ENCODE results near the gene GPR132.

Gene GPR132

DNA sequence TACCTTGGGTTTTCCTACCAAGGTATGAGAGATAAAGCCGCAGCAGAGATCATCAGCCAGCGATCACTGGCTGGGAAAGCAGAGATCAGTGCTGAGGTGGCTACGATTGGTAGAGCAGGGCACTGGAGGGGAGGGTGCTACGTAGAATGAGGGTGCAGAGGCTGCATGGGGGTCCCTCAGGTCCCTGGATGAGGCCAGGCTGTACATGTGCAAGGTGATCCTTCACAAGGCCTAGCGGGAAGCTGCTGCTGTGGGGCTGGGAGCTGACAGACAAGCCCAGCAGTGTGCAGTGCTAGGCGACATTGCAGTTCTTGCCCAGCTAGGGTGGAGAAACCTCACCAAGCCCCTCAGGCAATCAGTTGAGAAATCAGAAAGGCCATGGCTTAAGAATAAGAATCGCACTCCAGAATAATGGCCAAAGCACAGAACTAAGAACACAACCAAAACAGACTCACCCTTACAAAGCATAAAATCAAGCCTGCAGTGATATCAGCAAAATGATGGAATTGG is 37.2 kb upstream of the GPR132 start:
- TF ChIP-seq CTCF (IDR thresholded peaks at IDR 0.05; ENCODE audit: borderline replicate concordance, control extremely low read depth, extremely low read depth, insufficient read depth, missing control alignments): no peak
- in situ Hi-C loops (cut with MboI; ENCODE audit: low sequenced_read_pairs, unreplicated experiment): no loop called here
- no peak for DNase-seq (ENCODE audit: low spot score)

DNA sequence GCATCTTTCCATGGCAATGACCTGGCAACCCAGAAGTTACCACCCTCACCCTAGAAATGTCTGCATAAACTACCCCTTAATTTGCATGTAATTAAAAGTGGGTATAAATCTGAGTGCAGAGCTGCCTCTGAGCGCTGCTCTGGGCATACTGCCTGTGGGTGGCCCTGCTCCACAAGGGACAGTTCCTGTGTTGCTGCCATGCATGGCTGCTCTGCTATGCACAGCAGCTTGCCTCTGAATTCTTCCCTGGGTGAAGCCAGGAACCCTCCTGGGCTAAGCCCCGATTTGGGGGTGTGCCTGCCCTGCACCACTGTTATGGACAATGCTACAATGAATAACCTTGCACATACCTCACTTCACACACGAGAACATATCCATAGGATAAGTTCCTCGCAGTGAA is 35.7 kb upstream of the GPR132 start:
- TF ChIP-seq CTCF (IDR thresholded peaks at IDR 0.05; ENCODE audit: borderline replicate concordance, control extremely low read depth, extremely low read depth, insufficient read depth, missing control alignments): no peak
- DNase-seq (ENCODE audit: low spot score): no peak
- in situ Hi-C loops (cut with MboI; ENCODE audit: low sequenced_read_pairs, unreplicated experiment): no loop called here

DNA sequence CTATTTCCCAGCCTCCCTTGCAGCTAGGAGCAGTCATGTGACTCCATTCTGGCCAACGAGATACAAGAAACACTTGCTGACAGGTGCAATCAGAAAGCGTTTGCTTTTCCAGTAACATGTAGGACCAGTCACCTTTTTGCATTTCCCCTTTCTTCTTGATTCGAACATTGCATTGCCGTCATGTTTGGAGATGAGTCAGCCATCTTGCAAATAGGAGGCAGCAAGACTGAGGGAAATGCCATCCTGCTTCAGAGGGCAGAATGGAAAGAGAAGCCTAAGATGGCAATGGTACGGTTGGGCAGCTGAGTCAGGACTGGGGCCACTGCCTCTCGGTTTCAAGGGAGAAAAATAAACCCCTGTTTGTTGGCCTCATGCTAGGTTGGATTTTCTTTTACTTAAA is 34.5 kb upstream of the GPR132 start:
- no peak for DNase-seq (ENCODE audit: low spot score)
- in situ Hi-C loops (cut with MboI; ENCODE audit: low sequenced_read_pairs, unreplicated experiment): no loop called here
- TF ChIP-seq CTCF (IDR thresholded peaks at IDR 0.05; ENCODE audit: borderline replicate concordance, control extremely low read depth, extremely low read depth, insufficient read depth, missing control alignments): no peak

DNA sequence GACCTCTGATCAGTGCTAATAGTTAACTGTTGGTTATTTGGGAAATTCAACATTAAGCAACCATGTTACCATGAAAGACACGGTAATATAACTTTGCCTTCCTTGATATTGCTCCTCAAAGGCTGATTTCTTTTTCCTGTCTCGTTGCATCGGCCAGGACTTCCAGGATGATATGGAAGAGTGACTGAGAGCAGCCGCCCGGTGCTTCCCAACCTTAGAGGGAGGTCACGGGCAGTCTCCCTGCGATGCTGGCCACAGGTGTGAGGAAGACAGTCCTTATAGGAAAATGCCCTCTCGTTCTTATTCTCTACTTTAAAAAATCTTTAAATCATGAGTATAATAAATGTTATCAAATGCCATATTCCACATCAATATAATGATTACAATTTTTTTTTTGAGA is 33.1 kb upstream of the GPR132 start:
- no peak for TF ChIP-seq CTCF (IDR thresholded peaks at IDR 0.05; ENCODE audit: borderline replicate concordance, control extremely low read depth, extremely low read depth, insufficient read depth, missing control alignments)
- in situ Hi-C loops (cut with MboI; ENCODE audit: low sequenced_read_pairs, unreplicated experiment): no loop called here
- DNase-seq (ENCODE audit: low spot score): no peak

DNA sequence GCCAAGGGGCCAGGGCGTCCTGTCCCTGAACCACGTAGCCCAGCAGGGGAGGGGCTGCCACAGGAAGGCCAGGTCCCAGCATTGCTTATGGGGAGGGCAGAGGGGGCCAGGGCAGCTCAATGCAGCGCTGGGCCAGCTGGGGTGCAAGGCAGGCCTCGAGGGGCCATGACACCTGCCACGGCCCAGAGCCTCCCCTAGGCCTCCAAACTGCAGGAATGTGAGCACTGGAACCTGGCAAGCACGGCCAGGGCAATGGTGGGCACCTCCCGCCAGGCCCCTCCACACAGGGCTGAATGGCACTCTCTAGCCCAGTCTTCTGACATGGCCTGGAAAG is 32.5 kb upstream of the GPR132 start:
- in situ Hi-C loops (cut with MboI; ENCODE audit: low sequenced_read_pairs, unreplicated experiment): no loop called here
- DNase-seq (ENCODE audit: low spot score): no peak
- TF ChIP-seq CTCF (IDR thresholded peaks at IDR 0.05; ENCODE audit: borderline replicate concordance, control extremely low read depth, extremely low read depth, insufficient read depth, missing control alignments): no peak

DNA sequence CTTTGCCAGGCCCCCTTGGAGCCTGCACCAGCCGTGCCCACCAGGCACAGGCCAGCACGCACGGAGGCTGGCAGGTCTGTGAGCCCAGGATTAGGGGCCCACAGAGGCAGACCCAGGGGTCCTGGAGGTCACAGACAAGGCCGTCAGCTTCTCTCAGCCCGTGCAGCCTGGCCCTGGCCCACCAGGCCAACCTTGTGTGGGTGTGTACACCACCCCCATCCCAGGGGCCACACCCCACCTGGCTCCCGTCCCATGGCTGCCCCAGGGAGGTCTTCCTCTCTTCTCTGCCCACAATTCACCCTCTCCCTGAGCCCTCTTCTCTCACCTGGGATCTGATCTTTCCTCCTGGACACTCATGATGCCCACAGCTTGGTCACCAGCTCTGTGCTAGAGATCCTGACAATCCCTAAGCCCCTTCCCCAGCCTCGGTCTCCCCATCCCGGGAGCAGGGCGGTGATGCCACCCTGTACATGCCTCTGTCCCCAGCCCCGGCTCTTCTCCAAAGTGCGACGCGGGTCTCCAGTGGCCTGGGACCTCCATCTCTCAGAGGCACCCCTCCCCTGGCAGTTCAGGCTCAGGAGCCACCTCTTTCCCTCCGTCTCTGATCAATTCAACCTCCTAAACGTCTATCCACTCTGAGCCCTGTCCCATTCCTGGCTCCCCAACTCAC is 31.1 kb upstream of the GPR132 start:
- TF ChIP-seq CTCF (IDR thresholded peaks at IDR 0.05; ENCODE audit: borderline replicate concordance, control extremely low read depth, extremely low read depth, insufficient read depth, missing control alignments): no peak
- DNase-seq (ENCODE audit: low spot score): no peak
- in situ Hi-C loops (cut with MboI; ENCODE audit: low sequenced_read_pairs, unreplicated experiment): no loop called here

Data from GM13976 (cell line).